ENCODE results near the gene MED13L. TPM values are rescaled to one million over a fixed set of nuclear protein-coding genes. Genes with fewer than 3 reads are reported as not detected.

MED13L gene
- total RNA-seq, 6 experiments from 2014 or later, result 29.0 to 52.0 (median 38.1) TPM

DNA sequence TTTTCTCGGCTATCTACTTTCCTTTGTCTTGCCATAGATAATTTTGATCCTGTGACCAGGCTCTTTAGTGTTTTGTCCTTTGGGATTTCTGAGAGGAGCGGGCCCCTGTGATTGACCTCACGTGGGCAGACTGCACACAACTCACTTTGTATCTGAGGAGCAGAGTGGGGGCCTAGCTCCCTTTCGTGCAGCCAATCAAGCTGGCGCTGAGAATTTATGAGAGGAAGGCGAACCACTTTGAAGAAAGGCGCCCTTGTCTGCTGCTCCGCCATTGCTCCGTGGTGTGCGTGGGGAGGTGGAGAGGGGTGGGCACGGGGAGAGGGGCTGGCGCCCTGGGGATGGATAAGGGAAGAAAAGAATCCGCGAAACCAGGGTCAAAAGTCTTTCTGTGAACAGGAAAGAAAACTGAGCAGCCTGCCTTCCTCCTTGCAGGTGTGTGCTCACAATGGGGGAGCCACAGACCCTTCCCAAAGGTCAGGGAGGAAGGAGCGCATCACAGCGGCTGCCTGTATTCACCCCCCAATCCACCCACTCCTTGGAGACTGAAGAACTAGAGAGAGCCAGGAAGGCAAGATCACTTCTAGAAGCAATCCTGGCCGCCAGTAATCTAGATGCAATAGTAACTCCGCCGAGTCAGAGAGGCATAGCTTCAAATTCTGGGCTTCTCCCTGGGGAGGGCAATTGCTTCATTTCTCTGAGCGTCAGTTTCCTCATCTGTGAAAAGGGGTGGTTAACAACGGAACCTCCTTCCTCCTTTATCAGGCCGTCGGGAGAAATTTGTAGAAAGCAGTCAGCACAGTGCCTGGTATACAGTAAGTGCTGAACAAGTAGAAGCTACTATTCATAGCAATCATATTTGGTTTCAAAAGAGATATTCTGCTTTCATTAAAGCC is 24.9 kb upstream of the MED13L start:
- no peaks in the 10 kb centered on the region for H3K27me3 ChIP-seq
- H3K9me3 ChIP-seq, result no peaks in the 10 kb centered on the region
- H3K4me1 ChIP-seq, result peaks cover 0 to 17% (median 0%) of the 10 kb centered on the region in 4 donors
- 77% methylated on average over 18 of the region's 23 CpGs for WGBS (ENCODE audit: insufficient coverage, low coverage, low lambda C conversion rate, missing lambda C conversion rate)
- intact Hi-C loops (cut with DNase I), result no loop called here
- TF ChIP-seq CTCF (IDR thresholded peaks at IDR 0.05) (no peak), POLR2A (IDR thresholded peaks at IDR 0.05) (no peak)
- ATAC-seq (peak in 3 of 4 donors; percentile 18 to 34 (median 33)), DNase-seq (no peak)
- H3K27ac ChIP-seq, result no peak overlapping the region
- H3K36me3 ChIP-seq, result no peaks in the 10 kb centered on the region
- no peak overlapping the region for H3K4me3 ChIP-seq

DNA sequence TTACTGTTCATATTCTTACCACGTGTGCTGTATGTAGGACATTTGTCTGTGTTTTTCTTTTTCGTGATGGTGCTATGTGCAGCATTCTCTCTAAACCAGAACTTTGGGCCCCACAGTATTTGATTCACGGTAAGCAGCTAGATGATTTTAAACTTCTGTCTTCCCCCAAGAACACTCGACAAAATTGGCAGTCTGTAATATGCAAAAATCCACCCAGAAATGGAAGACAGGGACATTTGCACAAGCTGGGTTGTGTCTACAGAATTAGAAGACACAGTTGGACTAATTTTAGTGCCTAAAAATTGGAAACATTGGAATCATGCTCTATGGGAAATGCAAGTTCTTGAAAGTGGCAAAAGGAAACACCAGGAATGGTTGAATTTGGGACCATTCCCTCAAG is 24.1 kb upstream of the MED13L start:
- Histone ChIP-seq H3K27me3 (no peaks in the 10 kb centered on the region), H3K4me3 (no peak overlapping the region), H3K36me3 (no peaks in the 10 kb centered on the region), H3K27ac (no peak overlapping the region), H3K9me3 (no peaks in the 10 kb centered on the region), H3K4me1 (peaks cover 0 to 17% (median 0%) of the 10 kb centered on the region in 4 donors)
- DNase-seq (no peak), ATAC-seq (no peak)
- intact Hi-C loops (cut with DNase I), result no loop called here
- 82% methylated on average over 4 of the region's 4 CpGs for WGBS (ENCODE audit: insufficient coverage, low coverage, low lambda C conversion rate, missing lambda C conversion rate)
- TF ChIP-seq CTCF (IDR thresholded peaks at IDR 0.05), result no peak

- no peaks in the 10 kb centered on the region for H3K36me3 ChIP-seq
- H3K4me1 ChIP-seq, result peaks cover 0 to 17% (median 0%) of the 10 kb centered on the region in 4 donors
- intact Hi-C loops (cut with DNase I), result no loop called here
- no peaks in the 10 kb centered on the region for H3K27me3 ChIP-seq
- H3K9me3 ChIP-seq, result no peaks in the 10 kb centered on the region
- ATAC-seq (peak in 3 of 4 donors; percentile 18 to 56 (median 24)), DNase-seq (no peak)
- no peak overlapping the region for H3K27ac ChIP-seq
- no peak for TF ChIP-seq CTCF (IDR thresholded peaks at IDR 0.05)
- no peak for TF ChIP-seq POLR2A (IDR thresholded peaks at IDR 0.05)
- WGBS (ENCODE audit: insufficient coverage, low coverage, low lambda C conversion rate, missing lambda C conversion rate), result 65% methylated on average over 9 of the region's 9 CpGs
- no peak overlapping the region for H3K4me3 ChIP-seq
Measured at GRCh38 chr12:116299665-116300328, 22.3 kb upstream of the MED13L start.

DNA sequence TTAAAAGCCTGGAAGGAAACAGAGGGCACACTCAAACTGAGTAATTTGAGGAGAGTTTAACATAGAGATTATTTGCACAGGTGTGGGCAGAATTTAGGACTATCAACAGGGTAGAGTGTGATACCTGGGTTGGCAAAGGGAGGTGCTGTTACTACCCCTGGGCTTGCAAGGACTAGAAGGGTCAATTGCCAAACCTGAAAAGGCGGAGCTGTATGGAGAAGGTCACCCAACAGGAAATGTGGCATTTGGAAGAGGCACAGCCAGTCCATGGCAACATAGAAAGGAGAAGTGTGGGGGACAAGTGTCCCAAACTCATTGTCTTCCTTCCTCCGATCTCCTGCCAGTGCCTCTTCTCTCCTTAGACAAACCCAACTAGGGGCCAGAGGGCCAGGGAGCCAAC is 21.6 kb upstream of the MED13L start:
- Histone ChIP-seq H3K27ac (no peak overlapping the region), H3K4me3 (no peak overlapping the region), H3K9me3 (no peaks in the 10 kb centered on the region), H3K27me3 (no peaks in the 10 kb centered on the region), H3K4me1 (peaks cover 0 to 11% (median 0%) of the 10 kb centered on the region in 4 donors), H3K36me3 (no peaks in the 10 kb centered on the region)
- WGBS (ENCODE audit: insufficient coverage, low coverage, low lambda C conversion rate, missing lambda C conversion rate), result 78% methylated on average over 2 of the region's 2 CpGs
- peak in 2 of 4 donors; percentile 16 for ATAC-seq
- no peak for TF ChIP-seq POLR2A (IDR thresholded peaks at IDR 0.05)
- no peak for TF ChIP-seq CTCF (IDR thresholded peaks at IDR 0.05)
- intact Hi-C loops (cut with DNase I), result no loop called here
- no peak for DNase-seq
